HG02588 (cell line): ENCODE measurements around the gene ZNF609.

Experiments
- ATAC-seq: cut with Tn5 transposase; IDR thresholded peaks from one replicate; pipeline ENCODE4 v1.9.1; 2021; ENCODE audit warnings: mild to moderate bottlenecking, moderate library complexity; ENCODE audit not compliant: unreplicated experiment

The ZNF609 gene

GRCh38 chr15:64535460-64536243 is 75.3 kb downstream of the ZNF609 start:
- no peak for ATAC-seq

- no peak for ATAC-seq
Measured at GRCh38 chr15:64536244-64536836, 76.0 kb downstream of the ZNF609 start.

DNA sequence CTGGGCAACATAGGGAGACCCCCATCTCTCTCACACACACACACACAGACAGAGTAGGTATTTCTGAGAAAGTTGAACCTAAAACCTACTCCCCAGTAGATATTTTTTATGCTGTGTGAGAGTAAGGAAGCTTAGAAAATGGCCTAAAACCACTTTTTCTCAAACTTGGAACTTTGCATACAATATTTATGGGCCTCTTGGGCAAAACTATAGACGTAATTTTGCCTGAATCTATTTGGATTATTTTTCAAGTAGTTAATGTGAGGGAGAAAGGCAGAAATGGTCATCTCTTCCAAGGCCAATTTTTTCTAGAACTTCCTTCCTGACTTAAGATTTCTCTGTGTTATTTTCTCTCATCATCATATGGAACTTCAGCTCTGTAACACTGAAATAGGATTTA is 81.7 kb downstream of the ZNF609 start:
- no peak for ATAC-seq

- no peak for ATAC-seq
Measured at GRCh38 chr15:64544450-64544849, 84.1 kb downstream of the ZNF609 start.

GRCh38 chr15:64547275-64547674 is 86.9 kb downstream of the ZNF609 start:
- no peak for ATAC-seq

DNA sequence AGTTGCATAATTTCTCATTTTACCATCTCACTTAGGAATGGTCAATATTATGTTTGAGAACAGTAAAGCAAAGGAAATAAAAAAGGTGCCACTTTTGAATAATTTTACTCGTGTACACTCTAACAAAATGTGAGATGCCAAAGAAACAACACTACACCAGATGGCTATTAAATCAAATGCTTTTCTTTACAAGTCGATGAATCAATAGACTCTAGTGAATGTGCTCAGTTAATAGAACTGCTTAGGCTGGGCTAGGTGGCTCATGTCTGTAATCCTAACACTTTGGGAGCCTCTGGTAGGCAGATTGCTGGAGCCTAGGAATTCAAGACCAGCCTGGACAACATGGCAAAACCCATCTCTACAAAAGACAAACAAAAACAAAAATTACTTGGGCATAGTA is 87.9 kb downstream of the ZNF609 start:
- no peak for ATAC-seq

DNA sequence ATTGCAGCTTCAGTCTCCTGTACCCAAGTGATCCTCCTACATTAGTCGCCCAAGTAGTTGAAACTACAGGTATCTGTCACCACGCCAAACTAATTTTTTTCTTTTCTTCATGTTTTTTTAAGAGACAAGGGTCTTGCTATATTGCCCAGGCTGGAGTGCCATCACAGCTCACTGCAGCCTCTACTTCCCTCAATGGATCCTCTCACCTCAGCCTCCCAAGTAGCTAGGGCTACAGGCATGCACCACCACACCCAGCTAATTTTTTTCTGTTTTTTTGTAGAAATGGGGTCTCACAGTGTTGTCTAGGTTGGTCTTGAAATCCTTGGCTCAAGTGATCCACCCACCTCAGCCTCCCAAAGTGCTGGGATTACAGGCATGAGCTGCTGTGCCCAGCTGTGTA is 89.5 kb downstream of the ZNF609 start:
- ATAC-seq: no peak

- ATAC-seq: no peak
Measured at GRCh38 chr15:64552281-64552948, 92.0 kb downstream of the ZNF609 start.

GRCh38 chr15:64558460-64559179 is 98.2 kb downstream of the ZNF609 start:
- ATAC-seq: no peak

GRCh38 chr15:64559243-64559642 is 98.9 kb downstream of the ZNF609 start:
- ATAC-seq: no peak

DNA sequence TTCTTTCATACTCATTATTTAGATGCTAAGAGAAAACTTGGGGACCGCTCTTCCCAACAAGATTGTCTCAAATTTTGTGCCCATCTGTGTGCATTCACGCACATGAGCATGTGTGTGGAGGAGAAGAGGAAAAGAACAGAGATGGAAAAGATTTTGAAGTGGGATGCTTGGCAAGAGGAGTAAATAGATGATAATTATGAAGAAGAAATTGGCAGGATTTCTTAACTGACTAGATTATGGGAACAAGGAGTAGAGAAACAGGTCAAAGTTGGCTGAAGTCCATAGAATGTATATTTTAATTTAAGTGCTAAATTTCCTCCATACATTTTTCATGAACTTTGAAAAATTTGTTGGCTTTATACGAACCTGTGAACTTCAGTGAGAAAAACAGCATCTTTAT is 100.1 kb downstream of the ZNF609 start:
- ATAC-seq: no peak

DNA sequence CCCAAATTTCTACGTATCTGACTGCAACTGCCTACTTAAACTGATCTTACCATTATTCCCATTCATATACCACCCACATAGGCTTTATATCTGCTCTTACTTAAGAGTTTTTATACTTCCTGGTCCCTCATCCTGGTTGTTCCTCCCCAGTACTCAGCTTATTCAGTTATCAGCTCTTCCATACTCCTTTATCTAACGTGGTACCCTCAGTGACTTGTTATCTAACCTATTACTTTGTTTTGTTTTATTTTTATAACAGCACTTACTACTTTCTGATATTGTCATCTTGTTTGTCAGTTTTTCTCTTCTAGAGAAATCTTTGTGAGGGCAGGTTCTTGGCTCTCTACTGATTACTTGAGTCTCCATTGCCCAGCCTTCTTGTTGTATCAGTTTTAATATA is 100.6 kb downstream of the ZNF609 start:
- no peak for ATAC-seq

GRCh38 chr15:64562003-64562640 is 101.7 kb downstream of the ZNF609 start:
- no peak for ATAC-seq

DNA sequence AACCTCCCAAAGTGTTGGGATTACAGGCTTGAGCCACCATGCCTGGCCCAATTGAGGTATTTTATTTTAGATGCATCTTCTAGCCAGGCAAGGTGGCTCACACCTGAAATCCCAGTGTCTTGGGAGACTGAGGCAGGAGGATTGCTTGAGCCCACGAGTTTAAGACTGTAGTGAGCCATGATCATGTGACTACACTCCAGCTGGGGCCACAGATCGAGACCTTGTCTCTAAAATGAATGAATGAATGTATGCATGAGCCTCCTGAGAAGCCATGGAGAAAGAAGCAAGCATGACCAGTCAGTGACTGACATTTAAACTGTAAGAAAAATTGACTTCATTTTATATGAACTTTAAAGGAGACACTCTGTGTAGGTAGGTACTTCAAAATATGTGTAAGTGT is 105.7 kb downstream of the ZNF609 start:
- ATAC-seq: no peak

DNA sequence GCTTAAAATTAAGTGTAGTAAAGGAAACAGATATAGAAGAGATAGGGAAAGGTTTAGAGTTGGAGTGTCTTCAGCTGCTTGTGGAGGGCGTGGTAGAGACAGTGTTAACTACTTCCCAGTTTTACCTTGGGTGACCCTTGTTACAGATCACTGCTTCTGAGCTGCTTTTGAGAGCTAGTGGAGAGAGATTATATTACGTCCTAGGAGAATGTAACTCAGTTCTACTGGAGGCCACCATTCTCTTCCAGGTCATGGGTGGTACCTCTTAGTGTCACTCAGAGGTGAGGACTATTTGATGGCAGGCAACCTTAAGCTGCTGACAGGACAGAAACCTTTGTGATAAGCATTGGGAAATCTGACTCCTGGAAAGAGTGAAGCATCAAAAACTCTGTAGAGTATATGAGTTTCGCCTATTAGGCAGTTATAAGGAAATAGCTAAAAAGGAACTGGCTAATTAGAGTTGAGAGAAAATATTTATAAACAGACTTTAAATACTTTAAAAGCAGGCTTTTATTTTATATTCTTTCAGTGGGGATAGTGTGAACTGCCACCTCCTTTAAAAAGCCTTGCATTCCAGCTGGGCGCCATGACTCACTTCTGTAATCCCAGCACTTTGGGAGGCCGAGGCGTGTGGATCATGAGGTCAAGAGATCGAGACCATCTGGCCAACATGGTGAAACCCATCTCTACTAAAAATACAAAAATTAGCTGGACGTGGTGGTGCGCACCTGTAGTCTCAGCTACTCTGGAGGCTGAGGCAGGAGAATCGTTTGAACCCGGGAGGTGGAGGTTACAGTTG is 106.5 kb downstream of the ZNF609 start:
- no peak for ATAC-seq

DNA sequence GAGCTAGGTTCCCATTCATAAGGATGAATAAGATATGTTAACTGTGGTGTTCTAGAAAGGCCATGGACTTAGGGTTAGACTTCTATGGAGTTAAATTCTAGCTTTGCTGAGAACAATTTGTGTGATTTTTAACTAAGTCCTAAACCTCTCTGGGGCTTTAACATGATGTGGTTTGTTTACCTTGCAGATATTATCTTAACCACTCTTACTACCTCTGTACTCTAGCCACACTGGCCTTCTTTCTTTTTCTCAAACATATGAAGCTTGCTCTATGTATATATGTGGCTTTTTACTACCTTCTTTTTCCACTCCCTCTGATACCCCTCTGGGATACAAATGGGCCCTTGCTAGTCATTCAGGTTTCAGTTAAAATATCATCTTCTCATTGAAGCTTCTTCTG is 108.4 kb downstream of the ZNF609 start:
- no peak for ATAC-seq

- ATAC-seq: peak; percentile 70
Measured at GRCh38 chr15:64571857-64572291, 111.5 kb downstream of the ZNF609 start.

- ATAC-seq: no peak
Measured at GRCh38 chr15:64572856-64573255, 112.5 kb downstream of the ZNF609 start.

- ATAC-seq: no peak
Measured at GRCh38 chr15:64574301-64575017, 114.1 kb downstream of the ZNF609 start.
